ENCODE results near the gene HS3ST4. TPM values are rescaled to one million over a fixed set of nuclear protein-coding genes. Genes with fewer than 3 reads are reported as not detected.

The HS3ST4 gene
- total RNA-seq, 2 donors from 2014 or later: 4.7 to 5.0 TPM

DNA sequence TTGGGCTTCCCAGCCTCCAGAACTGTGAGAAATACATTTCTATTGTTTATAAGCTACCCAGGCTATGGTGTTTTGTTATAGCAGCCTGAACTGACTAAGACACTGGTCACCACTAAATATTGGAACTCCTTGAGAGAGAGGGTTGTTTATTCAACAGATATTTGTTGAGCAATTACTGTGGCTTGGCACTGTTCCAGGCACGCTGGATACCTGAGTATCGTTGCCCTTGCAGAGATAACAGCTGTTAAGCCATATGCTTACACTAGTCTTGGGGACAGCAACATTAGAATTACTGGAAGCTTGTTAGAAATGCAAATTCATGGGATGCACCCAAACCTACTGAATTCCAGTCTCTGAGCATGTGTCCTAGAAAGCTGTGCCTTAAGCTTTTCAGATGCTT, 230.7 kb downstream of the HS3ST4 start:
- no peak overlapping the region for H3K4me3 ChIP-seq (ENCODE audit: low read length)
- WGBS, 2 experiments (ENCODE audit: insufficient coverage in 1 of 2, insufficient read length in 1 of 2): 94 to 100% methylated on average over 1 to 2 of the region's 2 CpGs
- H3K27me3 Mint-ChIP-seq (ENCODE audit: insufficient read depth): peaks cover 4% of the 10 kb centered on the region
- H3K36me3 ChIP-seq (ENCODE audit: control insufficient read depth, insufficient read depth, low read length): no peaks in the 10 kb centered on the region
- TF ChIP-seq, protein P1, sequence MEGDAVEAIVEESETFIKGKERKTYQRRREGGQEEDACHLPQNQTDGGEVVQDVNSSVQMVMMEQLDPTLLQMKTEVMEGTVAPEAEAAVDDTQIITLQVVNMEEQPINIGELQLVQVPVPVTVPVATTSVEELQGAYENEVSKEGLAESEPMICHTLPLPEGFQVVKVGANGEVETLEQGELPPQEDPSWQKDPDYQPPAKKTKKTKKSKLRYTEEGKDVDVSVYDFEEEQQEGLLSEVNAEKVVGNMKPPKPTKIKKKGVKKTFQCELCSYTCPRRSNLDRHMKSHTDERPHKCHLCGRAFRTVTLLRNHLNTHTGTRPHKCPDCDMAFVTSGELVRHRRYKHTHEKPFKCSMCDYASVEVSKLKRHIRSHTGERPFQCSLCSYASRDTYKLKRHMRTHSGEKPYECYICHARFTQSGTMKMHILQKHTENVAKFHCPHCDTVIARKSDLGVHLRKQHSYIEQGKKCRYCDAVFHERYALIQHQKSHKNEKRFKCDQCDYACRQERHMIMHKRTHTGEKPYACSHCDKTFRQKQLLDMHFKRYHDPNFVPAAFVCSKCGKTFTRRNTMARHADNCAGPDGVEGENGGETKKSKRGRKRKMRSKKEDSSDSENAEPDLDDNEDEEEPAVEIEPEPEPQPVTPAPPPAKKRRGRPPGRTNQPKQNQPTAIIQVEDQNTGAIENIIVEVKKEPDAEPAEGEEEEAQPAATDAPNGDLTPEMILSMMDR (conservative IDR thresholded peaks at IDR 0.05): no peak
- no peaks in the 10 kb centered on the region for H3K36me3 Mint-ChIP-seq (ENCODE audit: low read depth)
- no peak overlapping the region for H3K27ac ChIP-seq (ENCODE audit: low read depth, low read length)
- H3K4me1 Mint-ChIP-seq: peaks cover 17% of the 10 kb centered on the region
- no peaks in the 10 kb centered on the region for H3K9me3 ChIP-seq (ENCODE audit: control insufficient read depth, low read length)
- H3K9ac ChIP-seq (ENCODE audit: extremely low read depth, low read length, poor library complexity, severe bottlenecking): no peak overlapping the region
- H3K9me3 Mint-ChIP-seq: no peaks in the 10 kb centered on the region
- no peak overlapping the region for H3K4me3 Mint-ChIP-seq
- DNase-seq: no peak
- no peak overlapping the region for H3K27ac Mint-ChIP-seq
- H3K4me1 ChIP-seq (ENCODE audit: control insufficient read depth, insufficient read depth, low read length): no peaks in the 10 kb centered on the region
- H3K27me3 ChIP-seq (ENCODE audit: control insufficient read depth, insufficient read depth, low read length, poor library complexity, severe bottlenecking): no peaks in the 10 kb centered on the region

DNA sequence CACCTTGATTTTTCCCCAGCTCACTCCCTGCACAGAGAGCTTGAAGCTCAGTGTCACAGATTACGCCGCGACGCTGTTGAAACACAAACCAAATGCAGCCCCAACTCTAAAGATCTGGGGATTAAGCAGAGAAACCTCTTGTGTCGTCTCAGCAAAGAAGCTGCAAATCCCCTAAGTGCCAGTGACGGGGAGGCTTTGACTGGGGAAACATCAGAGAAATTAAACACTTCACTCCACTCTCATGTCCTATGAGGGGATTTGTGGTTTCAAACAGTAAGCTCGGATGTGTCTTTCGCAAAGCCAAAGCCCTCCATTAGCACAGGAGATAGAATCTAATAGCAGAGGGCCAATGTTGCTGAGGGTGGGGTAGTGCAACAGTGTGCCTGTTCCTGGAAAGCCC, 233.7 kb downstream of the HS3ST4 start:
- no peaks in the 10 kb centered on the region for H3K4me1 ChIP-seq (ENCODE audit: control insufficient read depth, insufficient read depth, low read length)
- no peak for DNase-seq
- H3K9me3 Mint-ChIP-seq: no peaks in the 10 kb centered on the region
- WGBS, 2 experiments (ENCODE audit: insufficient coverage in 1 of 2, insufficient read length in 1 of 2): 84 to 85% methylated on average over 6 to 8 of the region's 8 CpGs
- no peak overlapping the region for H3K27ac ChIP-seq (ENCODE audit: low read depth, low read length)
- H3K27ac Mint-ChIP-seq: no peak overlapping the region
- peaks cover 13% of the 10 kb centered on the region for H3K4me1 Mint-ChIP-seq
- H3K36me3 ChIP-seq (ENCODE audit: control insufficient read depth, insufficient read depth, low read length): no peaks in the 10 kb centered on the region
- no peaks in the 10 kb centered on the region for H3K36me3 Mint-ChIP-seq (ENCODE audit: low read depth)
- H3K27me3 Mint-ChIP-seq (ENCODE audit: insufficient read depth): peaks cover 10% of the 10 kb centered on the region
- H3K27me3 ChIP-seq (ENCODE audit: control insufficient read depth, insufficient read depth, low read length, poor library complexity, severe bottlenecking): no peaks in the 10 kb centered on the region
- no peaks in the 10 kb centered on the region for H3K9me3 ChIP-seq (ENCODE audit: control insufficient read depth, low read length)
- H3K4me3 Mint-ChIP-seq: no peak overlapping the region
- TF ChIP-seq, protein P1 (conservative IDR thresholded peaks at IDR 0.05): no peak
- H3K9ac ChIP-seq (ENCODE audit: extremely low read depth, low read length, poor library complexity, severe bottlenecking): no peak overlapping the region
- no peak overlapping the region for H3K4me3 ChIP-seq (ENCODE audit: low read length)

DNA sequence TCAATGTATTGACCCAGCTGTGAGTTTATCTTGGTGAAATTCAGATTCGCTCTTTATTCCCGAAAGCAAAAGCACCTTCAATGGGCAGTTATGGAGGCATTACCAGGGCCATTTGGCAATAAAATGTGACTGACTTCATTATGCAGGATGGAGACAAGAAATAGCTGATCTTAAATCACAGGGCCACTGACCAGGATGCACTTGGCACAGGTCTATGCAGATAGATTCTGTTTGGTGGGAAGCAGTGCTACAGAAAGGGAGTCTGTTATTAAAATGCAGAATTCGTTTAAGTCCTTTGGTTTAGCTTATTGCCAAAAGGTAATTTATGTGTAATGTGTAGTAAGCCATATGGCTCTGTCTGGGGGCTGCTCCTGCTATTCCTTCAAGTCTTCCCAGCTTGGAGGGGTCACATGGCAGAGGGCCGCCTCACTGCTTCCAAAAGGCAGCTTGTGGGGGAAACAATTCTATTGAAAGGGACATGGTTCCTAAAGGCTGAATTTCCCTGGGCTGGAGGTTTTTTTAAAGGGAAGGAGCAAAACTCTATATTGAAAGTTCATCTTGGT, 239.8 kb downstream of the HS3ST4 start:
- WGBS, 2 experiments (ENCODE audit: insufficient coverage in 1 of 2, insufficient read length in 1 of 2): 90 to 94% methylated on average over 3 to 4 of the region's 4 CpGs

More for the DNA sequence above, 239.8 kb downstream of the HS3ST4 start:
- peaks cover 10% of the 10 kb centered on the region for H3K9me3 ChIP-seq (ENCODE audit: control insufficient read depth, low read length)
- no peaks in the 10 kb centered on the region for H3K27me3 ChIP-seq (ENCODE audit: control insufficient read depth, insufficient read depth, low read length, poor library complexity, severe bottlenecking)
- H3K4me1 ChIP-seq (ENCODE audit: control insufficient read depth, insufficient read depth, low read length): no peaks in the 10 kb centered on the region
- TF ChIP-seq, protein P1 (conservative IDR thresholded peaks at IDR 0.05): no peak
- H3K36me3 ChIP-seq (ENCODE audit: control insufficient read depth, insufficient read depth, low read length): no peaks in the 10 kb centered on the region
- H3K4me1 Mint-ChIP-seq: peaks cover 10% of the 10 kb centered on the region
- H3K36me3 Mint-ChIP-seq (ENCODE audit: low read depth): no peaks in the 10 kb centered on the region
- no peaks in the 10 kb centered on the region for H3K9me3 Mint-ChIP-seq
- H3K4me3 ChIP-seq (ENCODE audit: low read length): no peak overlapping the region
- peaks cover 38% of the 10 kb centered on the region for H3K27me3 Mint-ChIP-seq (ENCODE audit: insufficient read depth)
- H3K27ac Mint-ChIP-seq: no peak overlapping the region
- no peak overlapping the region for H3K9ac ChIP-seq (ENCODE audit: extremely low read depth, low read length, poor library complexity, severe bottlenecking)
- DNase-seq: no peak
- H3K4me3 Mint-ChIP-seq: no peak overlapping the region
- H3K27ac ChIP-seq (ENCODE audit: low read depth, low read length): no peak overlapping the region
